ENCODE measurements around the gene GOLGA7B. TPM values are rescaled to one million over a fixed set of nuclear protein-coding genes. Genes with fewer than 3 reads are reported as not detected.
A peak's percentile ranks its signal among the peaks of the same experiment; 100 is the strongest.

Gene GOLGA7B
- total RNA-seq, 1 donor = under 0.01 TPM

GRCh38 chr10:97894092-97894491 lies 44.4 kb downstream of the GOLGA7B start:
- Histone ChIP-seq H3K79me2 (ENCODE audit: insufficient read depth, low read length) (no peaks in the 10 kb centered on the region), H3K9me3 (ENCODE audit: low read depth, low read length) (no peaks in the 10 kb centered on the region), H3K27me3 (ENCODE audit: insufficient read depth, low read length) (peaks cover 4% of the 10 kb centered on the region), H3K27ac (ENCODE audit: low read depth, low read length) (no peak overlapping the region), H3K36me3 (ENCODE audit: insufficient read depth, low read length) (no peaks in the 10 kb centered on the region), H3K4me1 (ENCODE audit: insufficient read depth, low read length) (peaks cover 6% of the 10 kb centered on the region), H4K20me1 (ENCODE audit: insufficient read depth, low read length) (no peaks in the 10 kb centered on the region), H3K4me2 (ENCODE audit: insufficient read depth, low read length) (no peak overlapping the region), H3K4me3 (ENCODE audit: insufficient read depth, low read length) (no peak overlapping the region), H2AFZ (ENCODE audit: low read length) (no peak overlapping the region)
- DNase-seq (ENCODE audit: insufficient read length, low spot score, missing footprints) = peak; percentile 35
- no peak for TF ChIP-seq CTCF (IDR thresholded peaks at IDR 0.05; ENCODE audit: extremely low read depth, low read depth, low read length)

GRCh38 chr10:97895084-97895483 lies 45.4 kb downstream of the GOLGA7B start:
- DNase-seq (ENCODE audit: insufficient read length, low spot score, missing footprints) = peak; percentile 38

DNA sequence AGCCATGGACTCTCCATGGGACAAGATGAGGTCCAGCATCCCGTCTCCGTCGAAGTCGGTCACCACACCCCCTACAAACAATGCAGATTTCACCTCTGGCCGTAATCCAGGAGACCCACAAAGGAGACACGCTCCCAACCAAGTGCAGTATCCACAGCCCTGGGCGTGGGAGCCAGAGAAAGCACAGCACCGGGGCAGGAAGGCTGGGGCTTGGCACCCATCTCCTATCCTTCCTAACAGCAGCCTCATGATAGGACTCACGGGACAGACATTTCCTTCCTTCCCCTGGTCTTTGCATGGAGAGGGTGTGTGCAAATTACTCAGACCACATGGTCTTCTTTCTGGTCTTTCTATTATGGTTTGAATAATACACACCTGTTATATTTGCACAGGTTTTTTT lies 46.3 kb downstream of the GOLGA7B start:
- Histone ChIP-seq H3K9me3 (ENCODE audit: low read depth, low read length) (no peaks in the 10 kb centered on the region), H2AFZ (ENCODE audit: low read length) (no peak overlapping the region), H3K4me3 (ENCODE audit: insufficient read depth, low read length) (no peak overlapping the region), H3K79me2 (ENCODE audit: insufficient read depth, low read length) (no peaks in the 10 kb centered on the region), H3K4me2 (ENCODE audit: insufficient read depth, low read length) (no peak overlapping the region), H3K27ac (ENCODE audit: low read depth, low read length) (no peak overlapping the region), H3K27me3 (ENCODE audit: insufficient read depth, low read length) (peaks cover 4% of the 10 kb centered on the region), H3K4me1 (ENCODE audit: insufficient read depth, low read length) (no peaks in the 10 kb centered on the region), H3K36me3 (ENCODE audit: insufficient read depth, low read length) (no peaks in the 10 kb centered on the region), H4K20me1 (ENCODE audit: insufficient read depth, low read length) (no peaks in the 10 kb centered on the region)
- no peak for DNase-seq (ENCODE audit: insufficient read length, low spot score, missing footprints)
- no peak for TF ChIP-seq CTCF (IDR thresholded peaks at IDR 0.05; ENCODE audit: extremely low read depth, low read depth, low read length)

More at GRCh38 chr10:97895084-97895483, 45.4 kb downstream of the GOLGA7B start:
- Histone ChIP-seq H3K9me3 (ENCODE audit: low read depth, low read length) (no peaks in the 10 kb centered on the region), H3K79me2 (ENCODE audit: insufficient read depth, low read length) (no peaks in the 10 kb centered on the region), H3K27me3 (ENCODE audit: insufficient read depth, low read length) (peaks cover 4% of the 10 kb centered on the region), H4K20me1 (ENCODE audit: insufficient read depth, low read length) (no peaks in the 10 kb centered on the region), H3K36me3 (ENCODE audit: insufficient read depth, low read length) (no peaks in the 10 kb centered on the region), H3K4me3 (ENCODE audit: insufficient read depth, low read length) (no peak overlapping the region), H3K4me2 (ENCODE audit: insufficient read depth, low read length) (no peak overlapping the region), H2AFZ (ENCODE audit: low read length) (no peak overlapping the region), H3K27ac (ENCODE audit: low read depth, low read length) (no peak overlapping the region), H3K4me1 (ENCODE audit: insufficient read depth, low read length) (no peaks in the 10 kb centered on the region)
- no peak for TF ChIP-seq CTCF (IDR thresholded peaks at IDR 0.05; ENCODE audit: extremely low read depth, low read depth, low read length)

- Histone ChIP-seq H3K9me3 (ENCODE audit: low read depth, low read length) (no peaks in the 10 kb centered on the region), H3K79me2 (ENCODE audit: insufficient read depth, low read length) (no peaks in the 10 kb centered on the region), H4K20me1 (ENCODE audit: insufficient read depth, low read length) (no peaks in the 10 kb centered on the region), H3K27ac (ENCODE audit: low read depth, low read length) (no peak overlapping the region), H3K4me2 (ENCODE audit: insufficient read depth, low read length) (no peak overlapping the region), H3K4me1 (ENCODE audit: insufficient read depth, low read length) (no peaks in the 10 kb centered on the region), H3K27me3 (ENCODE audit: insufficient read depth, low read length) (peaks cover 4% of the 10 kb centered on the region), H3K36me3 (ENCODE audit: insufficient read depth, low read length) (no peaks in the 10 kb centered on the region), H2AFZ (ENCODE audit: low read length) (no peak overlapping the region), H3K4me3 (ENCODE audit: insufficient read depth, low read length) (no peak overlapping the region)
- TF ChIP-seq CTCF (IDR thresholded peaks at IDR 0.05; ENCODE audit: extremely low read depth, low read depth, low read length) = no peak
- DNase-seq (ENCODE audit: insufficient read length, low spot score, missing footprints) = no peak
Measured at GRCh38 chr10:97896756-97897358, 47.2 kb downstream of the GOLGA7B start.

Data from osteoblast (primary cell).